HepG2 (cell line): Measurements from ENCODE around the gene GOLGA8F.
"Not testable (repeated sequence)": the region's sequence is repeated elsewhere in the genome, so short reads cannot be mapped to it uniquely, and the experiment has no call there.

Experiments
- MZF1 ChIP-seq: sonication (generic); formaldehyde crosslinking; IDR thresholded peaks from 2 replicates; pipeline ENCODE4 v1.8.1; 2023; ENCODE audit warnings: mild to moderate bottlenecking, missing genetic modification reagents, borderline replicate concordance
- POLR2AphosphoS5 ChIP-seq: IDR thresholded peaks from 2 replicates; pipeline ENCODE4 v1.6.1; 2012; ENCODE audit warnings: low read depth, low read length
- RBM22 ChIP-seq: fragments of 200-400 bp; formaldehyde crosslinking; optimal IDR thresholded peaks from 2 replicates; pipeline ENCODE3; 2017; ENCODE audit warnings: mild to moderate bottlenecking, low read length, moderate library complexity
- SAFB2 ChIP-seq: sonication (generic); formaldehyde crosslinking; IDR thresholded peaks from 2 replicates; pipeline ENCODE4 v1.5.1; 2020; ENCODE audit warnings: missing genetic modification reagents, low read depth, mild to moderate bottlenecking, borderline replicate concordance
- TBP ChIP-seq: sonication (generic); formaldehyde crosslinking; IDR thresholded peaks from 2 replicates; pipeline ENCODE4 v1.5.0; 2020; ENCODE audit warnings: missing genetic modification reagents
- ZNF24 ChIP-seq: fragments of 450-650 bp; IDR thresholded peaks from 2 replicates; pipeline ENCODE4 v1.6.1; 2017; ENCODE audit warnings: antibody characterized with exemption, mild to moderate bottlenecking
- ZNF547 ChIP-seq: sonication (generic); formaldehyde crosslinking; IDR thresholded peaks from 2 replicates; pipeline ENCODE4 v1.5.1; 2020; ENCODE audit warnings: mild to moderate bottlenecking, missing genetic modification reagents
- TF ChIP-seq, protein P1 (sequence below): sonication (generic); formaldehyde crosslinking; IDR thresholded peaks from 2 replicates; pipeline ENCODE4 v1.4.0; 2020; ENCODE audit warnings: missing genetic modification reagents
- TF ChIP-seq, protein P2 (sequence below): sonication (generic); formaldehyde crosslinking; IDR thresholded peaks from 2 replicates; pipeline ENCODE4 v1.5.1; 2020; ENCODE audit warnings: mild to moderate bottlenecking, missing genetic modification reagents, moderate library complexity
- TF ChIP-seq, protein P3 (sequence below): sonication (generic); formaldehyde crosslinking; conservative IDR thresholded peaks from 2 replicates; pipeline ENCODE4 v1.4.0; 2020; ENCODE audit warnings: missing genetic modification reagents
- TF ChIP-seq, protein P4 (sequence below): sonication (generic); formaldehyde crosslinking; IDR thresholded peaks from 2 replicates; pipeline ENCODE4 v1.8.1; 2023; ENCODE audit warnings: mild to moderate bottlenecking, inconsistent platforms, moderate library complexity, missing genetic modification reagents, borderline replicate concordance
- TF ChIP-seq, protein P5 (sequence below): sonication (generic); formaldehyde crosslinking; IDR thresholded peaks from 2 replicates; pipeline ENCODE4 v1.4.0; 2020; ENCODE audit warnings: missing genetic modification reagents; ENCODE audit errors: not compliant biosample characterization
- TF ChIP-seq, protein P6 (sequence below): sonication (generic); formaldehyde crosslinking; IDR thresholded peaks from 2 replicates; pipeline ENCODE4 v1.8.1; 2022; ENCODE audit warnings: low read depth, mild to moderate bottlenecking, missing genetic modification reagents

DNA sequence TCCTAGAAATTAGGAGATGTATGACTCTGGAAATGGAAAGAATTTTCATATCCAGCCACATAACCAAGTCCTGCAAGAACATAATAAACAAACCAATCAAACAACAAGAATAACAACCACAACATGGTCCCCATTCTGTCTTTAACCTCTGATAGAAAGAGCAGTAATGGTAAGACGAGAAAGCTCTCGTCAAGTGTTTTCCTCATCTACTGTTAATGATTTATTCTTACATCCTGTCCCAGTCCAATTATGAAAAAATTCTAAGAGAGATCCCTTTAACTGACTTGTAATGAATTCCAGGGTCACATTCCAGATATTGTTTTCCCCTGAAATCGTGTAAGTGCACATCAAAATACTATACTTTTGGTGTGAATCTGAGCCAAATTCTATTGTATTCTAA, 57.1 kb downstream of the GOLGA8F start:
- TF ChIP-seq, protein P1, sequence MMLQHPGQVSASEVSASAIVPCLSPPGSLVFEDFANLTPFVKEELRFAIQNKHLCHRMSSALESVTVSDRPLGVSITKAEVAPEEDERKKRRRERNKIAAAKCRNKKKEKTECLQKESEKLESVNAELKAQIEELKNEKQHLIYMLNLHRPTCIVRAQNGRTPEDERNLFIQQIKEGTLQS (CRISPR knock-in tag), result not testable (repeated sequence)
- not testable (repeated sequence) for TF ChIP-seq ZNF24; ZNF547 (CRISPR knock-in tag); TBP; RBM22; SAFB2 (CRISPR knock-in tag); POLR2AphosphoS5; MZF1 (CRISPR knock-in tag)
- TF ChIP-seq, protein P2, sequence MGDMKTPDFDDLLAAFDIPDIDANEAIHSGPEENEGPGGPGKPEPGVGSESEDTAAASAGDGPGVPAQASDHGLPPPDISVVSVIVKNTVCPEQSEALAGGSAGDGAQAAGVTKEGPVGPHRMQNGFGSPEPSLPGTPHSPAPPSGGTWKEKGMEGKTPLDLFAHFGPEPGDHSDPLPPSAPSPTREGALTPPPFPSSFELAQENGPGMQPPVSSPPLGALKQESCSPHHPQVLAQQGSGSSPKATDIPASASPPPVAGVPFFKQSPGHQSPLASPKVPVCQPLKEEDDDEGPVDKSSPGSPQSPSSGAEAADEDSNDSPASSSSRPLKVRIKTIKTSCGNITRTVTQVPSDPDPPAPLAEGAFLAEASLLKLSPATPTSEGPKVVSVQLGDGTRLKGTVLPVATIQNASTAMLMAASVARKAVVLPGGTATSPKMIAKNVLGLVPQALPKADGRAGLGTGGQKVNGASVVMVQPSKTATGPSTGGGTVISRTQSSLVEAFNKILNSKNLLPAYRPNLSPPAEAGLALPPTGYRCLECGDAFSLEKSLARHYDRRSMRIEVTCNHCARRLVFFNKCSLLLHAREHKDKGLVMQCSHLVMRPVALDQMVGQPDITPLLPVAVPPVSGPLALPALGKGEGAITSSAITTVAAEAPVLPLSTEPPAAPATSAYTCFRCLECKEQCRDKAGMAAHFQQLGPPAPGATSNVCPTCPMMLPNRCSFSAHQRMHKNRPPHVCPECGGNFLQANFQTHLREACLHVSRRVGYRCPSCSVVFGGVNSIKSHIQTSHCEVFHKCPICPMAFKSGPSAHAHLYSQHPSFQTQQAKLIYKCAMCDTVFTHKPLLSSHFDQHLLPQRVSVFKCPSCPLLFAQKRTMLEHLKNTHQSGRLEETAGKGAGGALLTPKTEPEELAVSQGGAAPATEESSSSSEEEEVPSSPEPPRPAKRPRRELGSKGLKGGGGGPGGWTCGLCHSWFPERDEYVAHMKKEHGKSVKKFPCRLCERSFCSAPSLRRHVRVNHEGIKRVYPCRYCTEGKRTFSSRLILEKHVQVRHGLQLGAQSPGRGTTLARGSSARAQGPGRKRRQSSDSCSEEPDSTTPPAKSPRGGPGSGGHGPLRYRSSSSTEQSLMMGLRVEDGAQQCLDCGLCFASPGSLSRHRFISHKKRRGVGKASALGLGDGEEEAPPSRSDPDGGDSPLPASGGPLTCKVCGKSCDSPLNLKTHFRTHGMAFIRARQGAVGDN, result not testable (repeated sequence)
- TF ChIP-seq, protein P3, sequence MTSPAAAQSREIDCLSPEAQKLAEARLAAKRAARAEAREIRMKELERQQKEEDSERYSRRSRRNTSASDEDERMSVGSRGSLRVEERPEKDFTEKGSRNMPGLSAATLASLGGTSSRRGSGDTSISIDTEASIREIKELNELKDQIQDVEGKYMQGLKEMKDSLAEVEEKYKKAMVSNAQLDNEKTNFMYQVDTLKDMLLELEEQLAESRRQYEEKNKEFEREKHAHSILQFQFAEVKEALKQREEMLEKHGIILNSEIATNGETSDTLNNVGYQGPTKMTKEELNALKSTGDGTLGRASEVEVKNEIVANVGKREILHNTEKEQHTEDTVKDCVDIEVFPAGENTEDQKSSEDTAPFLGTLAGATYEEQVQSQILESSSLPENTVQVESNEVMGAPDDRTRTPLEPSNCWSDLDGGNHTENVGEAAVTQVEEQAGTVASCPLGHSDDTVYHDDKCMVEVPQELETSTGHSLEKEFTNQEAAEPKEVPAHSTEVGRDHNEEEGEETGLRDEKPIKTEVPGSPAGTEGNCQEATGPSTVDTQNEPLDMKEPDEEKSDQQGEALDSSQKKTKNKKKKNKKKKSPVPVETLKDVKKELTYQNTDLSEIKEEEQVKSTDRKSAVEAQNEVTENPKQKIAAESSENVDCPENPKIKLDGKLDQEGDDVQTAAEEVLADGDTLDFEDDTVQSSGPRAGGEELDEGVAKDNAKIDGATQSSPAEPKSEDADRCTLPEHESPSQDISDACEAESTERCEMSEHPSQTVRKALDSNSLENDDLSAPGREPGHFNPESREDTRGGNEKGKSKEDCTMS (CRISPR knock-in tag), result not testable (repeated sequence)
- TF ChIP-seq, protein P4, sequence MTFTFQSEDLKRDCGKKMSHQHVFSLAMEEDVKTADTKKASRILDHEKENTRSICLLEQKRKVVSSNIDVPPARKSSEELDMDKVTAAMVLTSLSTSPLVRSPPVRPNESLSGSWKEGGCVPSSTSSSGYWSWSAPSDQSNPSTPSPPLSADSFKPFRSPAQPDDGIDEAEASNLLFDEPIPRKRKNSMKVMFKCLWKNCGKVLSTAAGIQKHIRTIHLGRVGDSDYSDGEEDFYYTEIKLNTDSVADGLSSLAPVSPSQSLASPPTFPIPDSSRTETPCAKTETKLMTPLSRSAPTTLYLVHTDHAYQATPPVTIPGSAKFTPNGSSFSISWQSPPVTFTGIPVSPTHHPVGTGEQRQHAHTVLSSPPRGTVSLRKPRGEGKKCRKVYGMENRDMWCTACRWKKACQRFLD (CRISPR knock-in tag), result not testable (repeated sequence)
- TF ChIP-seq, protein P5, sequence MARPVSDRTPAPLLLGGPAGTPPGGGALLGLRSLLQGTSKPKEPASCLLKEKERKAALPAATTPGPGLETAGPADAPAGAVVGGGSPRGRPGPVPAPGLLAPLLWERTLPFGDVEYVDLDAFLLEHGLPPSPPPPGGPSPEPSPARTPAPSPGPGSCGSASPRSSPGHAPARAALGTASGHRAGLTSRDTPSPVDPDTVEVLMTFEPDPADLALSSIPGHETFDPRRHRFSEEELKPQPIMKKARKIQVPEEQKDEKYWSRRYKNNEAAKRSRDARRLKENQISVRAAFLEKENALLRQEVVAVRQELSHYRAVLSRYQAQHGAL (CRISPR knock-in tag), result not testable (repeated sequence)
- TF ChIP-seq, protein P6, sequence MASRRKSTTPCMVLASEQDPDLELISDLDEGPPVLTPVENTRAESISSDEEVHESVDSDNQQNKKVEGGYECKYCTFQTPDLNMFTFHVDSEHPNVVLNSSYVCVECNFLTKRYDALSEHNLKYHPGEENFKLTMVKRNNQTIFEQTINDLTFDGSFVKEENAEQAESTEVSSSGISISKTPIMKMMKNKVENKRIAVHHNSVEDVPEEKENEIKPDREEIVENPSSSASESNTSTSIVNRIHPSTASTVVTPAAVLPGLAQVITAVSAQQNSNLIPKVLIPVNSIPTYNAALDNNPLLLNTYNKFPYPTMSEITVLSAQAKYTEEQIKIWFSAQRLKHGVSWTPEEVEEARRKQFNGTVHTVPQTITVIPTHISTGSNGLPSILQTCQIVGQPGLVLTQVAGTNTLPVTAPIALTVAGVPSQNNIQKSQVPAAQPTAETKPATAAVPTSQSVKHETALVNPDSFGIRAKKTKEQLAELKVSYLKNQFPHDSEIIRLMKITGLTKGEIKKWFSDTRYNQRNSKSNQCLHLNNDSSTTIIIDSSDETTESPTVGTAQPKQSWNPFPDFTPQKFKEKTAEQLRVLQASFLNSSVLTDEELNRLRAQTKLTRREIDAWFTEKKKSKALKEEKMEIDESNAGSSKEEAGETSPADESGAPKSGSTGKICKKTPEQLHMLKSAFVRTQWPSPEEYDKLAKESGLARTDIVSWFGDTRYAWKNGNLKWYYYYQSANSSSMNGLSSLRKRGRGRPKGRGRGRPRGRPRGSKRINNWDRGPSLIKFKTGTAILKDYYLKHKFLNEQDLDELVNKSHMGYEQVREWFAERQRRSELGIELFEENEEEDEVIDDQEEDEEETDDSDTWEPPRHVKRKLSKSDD, result not testable (repeated sequence)
